ENCODE results near the gene MCM6. TPM values are rescaled to one million over a fixed set of nuclear protein-coding genes. Genes with fewer than 3 reads are reported as not detected.

The MCM6 gene
- total and polyA plus RNA-seq, 2 experiments from 2014 or later, result 16.4 to 21.4 TPM

DNA sequence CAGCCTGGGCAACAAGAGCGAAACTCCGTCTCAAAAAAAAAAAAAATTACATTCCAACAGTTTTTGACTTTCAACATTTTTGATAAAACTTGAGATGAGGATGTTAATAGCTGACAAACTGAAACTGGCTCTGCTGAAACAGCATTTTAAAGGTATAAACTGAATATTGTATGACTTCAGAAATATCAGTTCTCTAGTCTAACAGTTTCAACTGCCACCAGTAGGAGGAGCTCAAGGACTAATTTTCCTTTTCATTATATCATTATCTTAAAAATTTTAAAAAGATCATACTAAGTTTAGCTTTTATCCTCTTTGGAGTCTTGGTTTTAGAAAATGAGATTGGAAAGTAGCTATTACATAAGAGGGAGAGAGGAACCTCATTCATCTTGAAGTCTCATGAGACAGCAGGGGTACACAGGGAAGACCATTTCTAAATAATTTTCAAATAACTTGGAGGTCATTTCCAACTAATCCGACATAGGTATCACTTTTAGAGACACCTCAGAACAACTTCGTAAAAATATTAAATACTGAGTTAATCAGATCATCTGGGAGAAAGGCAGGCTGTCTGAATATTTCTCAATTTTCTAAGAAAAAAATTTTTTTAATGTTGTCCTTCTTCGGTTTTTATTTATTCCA is 37.6 kb upstream of the MCM6 start:
- Histone ChIP-seq H3K9ac (no peak overlapping the region), H3K9me2 (ENCODE audit: insufficient read depth) (no peaks in the 10 kb centered on the region), H2AFZ (no peak overlapping the region), H3K79me2 (ENCODE audit: insufficient read depth) (no peaks in the 10 kb centered on the region), H3K27me3 (replicated peaks; ENCODE audit: insufficient read depth) (no peaks in the 10 kb centered on the region), H3K27ac (no peak overlapping the region), H3K36me3 (ENCODE audit: low read depth) (peaks cover 28% of the 10 kb centered on the region), H3F3A (ENCODE audit: insufficient read depth) (peaks cover 29% of the 10 kb centered on the region), H4K20me1 (ENCODE audit: insufficient read depth) (no peaks in the 10 kb centered on the region), H3K4me2 (ENCODE audit: unreplicated experiment) (no peak overlapping the region), H3K4me3 (no peak overlapping the region), H3K9me3 (ENCODE audit: low read depth) (no peaks in the 10 kb centered on the region), H3K4me1 (ENCODE audit: insufficient read depth) (peaks cover 17% of the 10 kb centered on the region)
- DNase-seq, result peak; percentile 51
- 72 to 79% methylated on average over 5 of the region's 5 CpGs for WGBS, 2 experiments (ENCODE audit: low coverage in 1 of 2, low lambda C conversion rate in 2 of 2, missing lambda C conversion rate in 2 of 2)
- no peak for TF ChIP-seq EZH2 (IDR thresholded peaks at IDR 0.05; ENCODE audit: insufficient read depth, poor library complexity, severe bottlenecking)
- TF ChIP-seq EZH2phosphoT487 (IDR thresholded peaks at IDR 0.05; ENCODE audit: insufficient read depth, low read depth), result no peak
- in situ Hi-C loops (cut with MboI), result loop anchor here (10.0 to 25.0 kb wide), 2 partner anchors 471 to 1923 kb away; no protein-coding TSS in a partner anchor

DNA sequence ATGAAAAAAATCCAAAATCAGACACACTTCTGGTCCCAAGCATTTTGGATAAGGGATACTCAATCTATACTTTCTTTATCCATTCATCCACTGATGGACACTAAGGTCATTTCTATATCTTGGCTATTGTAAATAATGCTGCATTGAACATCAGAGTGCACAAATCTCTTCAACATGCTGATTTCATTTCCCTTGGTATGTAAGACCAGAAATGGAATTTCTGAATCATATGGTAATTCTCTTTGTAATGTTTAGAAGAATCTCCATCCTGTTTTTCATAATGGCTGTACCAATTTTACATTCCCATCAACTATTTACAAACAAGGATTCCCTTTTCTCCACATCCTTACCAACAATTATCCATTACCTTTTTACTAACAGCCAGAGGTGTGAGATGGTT is 33.7 kb upstream of the MCM6 start:
- Histone ChIP-seq H3F3A (ENCODE audit: insufficient read depth) (peaks cover 29% of the 10 kb centered on the region), H3K9me2 (ENCODE audit: insufficient read depth) (no peaks in the 10 kb centered on the region), H3K4me3 (no peak overlapping the region), H3K27me3 (replicated peaks; ENCODE audit: insufficient read depth) (no peaks in the 10 kb centered on the region), H3K79me2 (ENCODE audit: insufficient read depth) (no peaks in the 10 kb centered on the region), H3K4me2 (ENCODE audit: unreplicated experiment) (no peak overlapping the region), H3K27ac (peak overlapping the region; percentile 52), H2AFZ (no peak overlapping the region), H3K9ac (0 out of 2 replicates have a peak overlapping the region, but pooled peaks have one; percentile 1), H3K9me3 (ENCODE audit: low read depth) (no peaks in the 10 kb centered on the region), H4K20me1 (ENCODE audit: insufficient read depth) (no peaks in the 10 kb centered on the region), H3K36me3 (ENCODE audit: low read depth) (peaks cover 51% of the 10 kb centered on the region), H3K4me1 (ENCODE audit: insufficient read depth) (peaks cover 17% of the 10 kb centered on the region)
- peak; percentile 80 for DNase-seq
- TF ChIP-seq EZH2phosphoT487 (IDR thresholded peaks at IDR 0.05; ENCODE audit: insufficient read depth, low read depth) (no peak), EZH2 (IDR thresholded peaks at IDR 0.05; ENCODE audit: insufficient read depth, poor library complexity, severe bottlenecking) (no peak)
- in situ Hi-C loops (cut with MboI), result loop anchor here (10.0 to 25.0 kb wide), 2 partner anchors 475 to 1927 kb away; no protein-coding TSS in a partner anchor

DNA sequence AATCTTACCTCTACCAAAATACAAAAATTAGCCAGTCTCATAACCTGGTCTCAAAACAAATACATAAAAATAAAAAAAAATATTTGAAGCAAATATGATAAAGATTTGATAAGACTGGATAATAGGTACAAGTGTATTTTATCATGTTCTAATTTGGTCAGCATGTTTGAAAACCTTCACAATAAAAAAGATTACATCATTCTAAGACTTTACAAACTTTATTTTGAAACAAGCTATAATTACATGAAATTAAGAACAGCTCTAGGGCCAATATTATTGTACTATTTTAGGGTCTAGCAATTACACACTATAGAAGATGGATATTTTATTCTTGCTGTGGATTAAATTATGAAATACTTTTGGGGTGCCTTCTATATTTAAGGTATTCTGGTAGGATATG is 29.4 kb upstream of the MCM6 start:
- Histone ChIP-seq H3K9me2 (ENCODE audit: insufficient read depth) (no peaks in the 10 kb centered on the region), H2AFZ (no peak overlapping the region), H4K20me1 (ENCODE audit: insufficient read depth) (no peaks in the 10 kb centered on the region; the same call in 1 of the 2 replicates), H3K4me3 (no peak overlapping the region), H3K4me1 (ENCODE audit: insufficient read depth) (peaks cover 20% of the 10 kb centered on the region), H3K4me2 (ENCODE audit: unreplicated experiment) (no peak overlapping the region), H3K27me3 (replicated peaks; ENCODE audit: insufficient read depth) (no peaks in the 10 kb centered on the region), H3K9ac (no peak overlapping the region), H3K79me2 (ENCODE audit: insufficient read depth) (no peaks in the 10 kb centered on the region), H3F3A (ENCODE audit: insufficient read depth) (peaks cover 11% of the 10 kb centered on the region), H3K9me3 (ENCODE audit: low read depth) (no peaks in the 10 kb centered on the region), H3K27ac (no peak overlapping the region), H3K36me3 (ENCODE audit: low read depth) (peaks cover 40% of the 10 kb centered on the region)
- in situ Hi-C loops (cut with MboI), result loop anchor here (25.0 kb wide), 1 partner anchor 1932 kb away; no protein-coding TSS in a partner anchor
- DNase-seq, result no peak
- TF ChIP-seq EZH2 (IDR thresholded peaks at IDR 0.05; ENCODE audit: insufficient read depth, poor library complexity, severe bottlenecking) (no peak), EZH2phosphoT487 (IDR thresholded peaks at IDR 0.05; ENCODE audit: insufficient read depth, low read depth) (no peak)

DNA sequence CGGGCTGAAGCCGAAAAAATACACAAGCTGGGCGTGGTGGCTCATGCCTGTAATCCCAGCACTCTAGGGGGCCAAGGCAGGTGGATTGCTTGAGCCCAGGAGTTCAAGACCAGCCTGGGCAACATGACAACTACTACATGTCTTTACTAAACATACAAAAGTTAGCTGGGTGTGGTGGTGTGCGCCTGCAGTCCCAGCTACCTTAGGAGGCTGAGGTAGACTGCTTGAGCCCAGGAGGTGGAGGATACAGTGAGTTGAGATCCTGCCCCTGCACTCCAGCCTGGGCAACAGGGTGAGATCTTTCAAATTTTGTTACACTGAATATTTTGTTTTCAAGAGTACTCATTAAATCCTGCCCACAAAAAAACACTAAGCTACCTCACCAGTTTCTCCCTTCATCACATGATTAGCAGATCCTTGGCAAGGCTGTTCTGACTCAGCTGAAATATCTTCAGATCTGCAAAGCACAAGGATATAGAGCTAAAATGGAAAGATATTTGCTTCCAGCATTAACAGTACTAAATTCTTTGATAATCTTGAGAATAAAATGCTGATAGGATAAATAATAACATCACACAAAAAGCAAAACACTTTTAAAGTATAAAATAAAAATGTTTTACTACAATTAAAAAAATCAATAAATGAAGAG is 28.2 kb upstream of the MCM6 start:
- H3K4me3 ChIP-seq, result no peak overlapping the region
- 97 to 98% methylated on average over 4 of the region's 4 CpGs for WGBS, 2 experiments (ENCODE audit: low coverage in 1 of 2, low lambda C conversion rate in 2 of 2, missing lambda C conversion rate in 2 of 2)
- H3K36me3 ChIP-seq (ENCODE audit: low read depth), result peaks cover 36% of the 10 kb centered on the region
- H3F3A ChIP-seq (ENCODE audit: insufficient read depth), result no peaks in the 10 kb centered on the region
- in situ Hi-C loops (cut with MboI), result loop anchor here (25.0 kb wide), 1 partner anchor 1933 kb away; no protein-coding TSS in a partner anchor
- no peak for TF ChIP-seq EZH2 (IDR thresholded peaks at IDR 0.05; ENCODE audit: insufficient read depth, poor library complexity, severe bottlenecking)
- no peak for TF ChIP-seq EZH2phosphoT487 (IDR thresholded peaks at IDR 0.05; ENCODE audit: insufficient read depth, low read depth)
- H3K4me2 ChIP-seq (ENCODE audit: unreplicated experiment), result no peak overlapping the region
- no peak overlapping the region for H3K27ac ChIP-seq
- H3K9me3 ChIP-seq (ENCODE audit: low read depth), result no peaks in the 10 kb centered on the region
- H3K9me2 ChIP-seq (ENCODE audit: insufficient read depth), result no peaks in the 10 kb centered on the region
- H3K79me2 ChIP-seq (ENCODE audit: insufficient read depth), result no peaks in the 10 kb centered on the region
- H3K4me1 ChIP-seq (ENCODE audit: insufficient read depth), result peaks cover 8% of the 10 kb centered on the region
- DNase-seq, result peak; percentile 71
- H3K27me3 ChIP-seq (replicated peaks; ENCODE audit: insufficient read depth), result no peaks in the 10 kb centered on the region
- H3K9ac ChIP-seq, result no peak overlapping the region
- no peaks in the 10 kb centered on the region; the same call in 1 of the 2 replicates for H4K20me1 ChIP-seq (ENCODE audit: insufficient read depth)
- H2AFZ ChIP-seq, result no peak overlapping the region
